ENCODE measurements around the gene C2orf72.
"Not testable (repeated sequence)": the region's sequence is repeated elsewhere in the genome, so short reads cannot be mapped to it uniquely, and the experiment has no call there.

The C2orf72 gene

GRCh38 chr2:231015926-231016325 is 21.4 kb upstream of the C2orf72 start:
- DNase-seq, result no peak

DNA sequence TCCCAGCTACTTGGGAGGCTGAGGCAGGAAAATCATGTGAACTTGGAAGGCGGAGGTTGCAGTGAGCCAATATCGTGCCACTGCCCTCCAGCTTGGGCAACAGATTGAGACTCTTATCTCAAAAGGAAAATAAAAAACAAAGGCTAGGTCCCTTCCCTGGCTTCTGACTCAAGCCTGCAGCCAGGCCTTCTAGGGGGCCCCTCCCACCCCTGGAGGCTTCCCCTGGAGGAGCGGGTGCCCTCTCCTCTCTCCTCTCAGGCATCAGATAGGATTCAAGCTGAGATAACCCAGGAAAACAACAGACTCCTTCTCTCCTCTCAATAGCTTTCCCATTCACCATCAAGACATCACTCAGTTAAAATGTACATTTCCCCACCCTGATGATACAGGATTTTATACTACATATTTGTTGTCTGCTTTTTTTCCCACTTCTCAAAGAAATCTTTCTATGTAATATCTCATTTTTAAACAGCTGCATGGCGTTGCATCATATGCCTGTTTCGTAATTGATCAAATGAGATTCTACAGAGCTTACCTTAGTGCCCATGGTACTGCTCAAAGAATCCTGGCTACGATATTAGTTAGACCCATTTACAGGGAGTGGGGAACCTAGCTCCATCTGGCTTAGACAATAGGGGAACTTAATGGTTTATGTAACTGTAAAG is 20.6 kb upstream of the C2orf72 start:
- no peak for DNase-seq

GRCh38 chr2:231017231-231017598 is 20.1 kb upstream of the C2orf72 start:
- no peak for DNase-seq

- no peak for DNase-seq
Observed at GRCh38 chr2:231018184-231018583, 19.1 kb upstream of the C2orf72 start.

DNA sequence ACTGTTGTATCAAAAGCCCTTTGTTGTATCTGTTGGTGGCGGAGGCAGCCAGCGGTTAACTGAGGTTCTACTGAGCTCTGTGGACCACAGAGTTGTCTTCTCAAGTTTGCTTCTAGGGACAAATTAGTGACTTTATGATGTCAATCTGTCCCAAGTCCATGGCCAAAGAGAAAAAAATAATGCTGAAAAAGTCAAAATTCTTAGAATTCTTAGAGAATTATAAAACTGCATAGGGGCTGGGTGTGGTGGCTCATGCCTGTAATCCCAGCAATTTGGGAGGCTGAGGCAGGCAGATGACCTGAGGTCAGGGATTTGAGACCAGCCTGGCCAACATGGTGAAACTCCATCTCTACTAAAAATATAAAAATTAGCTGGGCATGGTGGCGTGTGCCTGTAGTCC is 12.3 kb upstream of the C2orf72 start:
- not testable (repeated sequence) for DNase-seq

DNA sequence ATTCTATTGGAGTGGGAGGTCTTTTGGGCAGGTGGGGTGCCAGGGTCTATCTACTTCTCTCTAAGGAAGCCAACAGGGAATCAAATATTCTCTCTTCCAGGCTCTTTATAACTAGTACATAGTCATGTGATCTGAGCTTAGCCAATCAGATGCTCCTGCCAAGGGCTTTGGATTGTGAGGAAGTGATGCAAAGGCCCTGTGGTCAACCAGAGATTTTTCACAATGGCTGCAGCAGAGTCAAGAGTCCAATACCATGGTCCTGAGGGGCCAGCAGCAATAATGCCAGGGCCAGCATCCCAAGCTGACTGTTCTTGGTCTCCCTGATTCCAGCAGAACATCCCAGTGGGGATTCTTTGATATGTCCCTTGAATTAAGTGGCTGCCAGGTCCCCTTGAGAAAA is 8.4 kb upstream of the C2orf72 start:
- no peak for DNase-seq

DNA sequence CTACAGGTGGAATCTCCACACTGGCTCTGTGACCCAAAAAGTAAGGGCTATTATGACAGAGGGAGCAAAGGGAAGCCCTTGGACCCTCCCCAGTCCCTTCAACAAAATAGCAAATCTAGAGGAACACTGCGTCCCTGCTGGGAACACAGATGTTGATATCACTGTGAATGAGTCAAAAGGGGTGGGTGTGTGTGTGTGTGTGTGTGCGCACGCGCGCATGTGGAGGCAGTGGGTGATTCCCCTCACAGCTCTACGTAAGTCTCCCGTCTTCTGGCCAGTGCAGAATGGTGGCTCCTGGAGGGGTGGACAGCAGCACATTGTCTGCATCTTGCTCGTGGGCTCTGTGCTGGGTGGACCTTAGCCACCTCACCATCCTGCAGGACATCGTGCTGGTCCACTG is 7.8 kb upstream of the C2orf72 start:
- no peak for DNase-seq

DNA sequence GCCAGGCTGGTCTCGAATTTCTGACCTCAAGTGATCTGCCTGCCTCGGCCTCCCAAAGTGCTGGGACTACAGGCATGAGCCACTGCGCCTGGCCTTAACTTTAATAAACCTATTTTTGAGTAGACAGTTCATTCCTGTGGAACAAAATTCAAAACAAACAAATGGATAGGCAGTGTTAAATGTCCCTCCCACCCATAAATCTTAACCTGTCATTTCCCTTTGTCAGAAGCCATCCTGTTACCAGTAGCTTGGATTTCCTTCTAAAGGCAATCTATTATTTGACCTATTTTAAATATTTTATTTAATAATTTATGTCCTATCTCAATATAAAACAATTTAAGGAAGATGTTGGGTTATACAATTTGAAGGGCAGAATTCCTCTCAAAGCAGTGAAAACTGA is 6.6 kb upstream of the C2orf72 start:
- DNase-seq, result no peak

GRCh38 chr2:231032575-231033140 is 4.7 kb upstream of the C2orf72 start:
- no peak for DNase-seq

- DNase-seq, result no peak
Observed at GRCh38 chr2:231033147-231034132, 3.9 kb upstream of the C2orf72 start.

DNA sequence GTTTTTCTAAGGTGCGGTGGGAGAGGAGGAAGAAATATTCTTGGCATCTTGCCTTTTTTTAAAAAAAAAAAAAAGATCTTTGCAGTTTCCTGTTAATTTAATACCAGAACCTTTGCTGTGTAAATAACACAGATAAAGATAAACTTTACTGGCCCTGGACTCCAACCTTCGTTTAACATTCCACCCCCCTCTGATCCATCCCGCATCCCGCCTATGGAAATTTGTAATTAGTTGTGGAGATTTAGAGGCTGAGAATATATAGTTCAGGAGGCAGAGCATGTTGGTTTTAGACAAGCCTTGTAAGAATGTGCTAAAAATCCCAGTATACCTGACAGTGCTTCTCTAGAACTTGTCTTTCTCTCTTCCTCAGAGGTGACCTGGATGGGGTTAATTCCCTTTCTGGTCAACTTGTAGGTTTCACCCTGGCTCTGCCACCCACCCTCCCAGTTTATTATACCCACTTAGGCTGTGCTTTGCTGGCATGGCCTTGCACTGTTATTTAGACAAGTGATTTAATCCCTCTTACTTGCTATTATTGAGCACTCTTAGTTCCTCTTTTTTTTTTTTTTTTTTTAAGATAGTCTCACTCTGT is 2.9 kb upstream of the C2orf72 start:
- no peak for DNase-seq

DNA sequence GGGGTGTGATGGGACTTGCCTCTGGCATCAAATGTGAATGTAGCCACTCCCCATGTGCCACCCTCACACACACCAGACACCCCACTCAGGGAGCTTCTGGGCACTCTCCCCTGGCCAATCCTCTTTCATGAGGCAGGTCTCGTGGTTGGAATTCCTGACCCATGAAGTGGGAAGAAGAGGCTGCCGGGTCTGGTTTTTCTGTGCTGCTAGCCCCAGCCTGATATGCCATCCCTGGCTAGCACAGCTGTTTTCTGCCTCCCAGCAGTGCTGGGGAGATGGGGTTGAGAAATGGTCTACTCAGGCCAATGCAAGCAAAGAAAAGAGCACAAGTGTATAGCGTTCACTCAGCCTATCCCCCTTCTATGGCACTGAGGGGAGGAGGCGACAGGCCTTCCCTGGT is 1.2 kb upstream of the C2orf72 start:
- DNase-seq, result no peak

GRCh38 chr2:231036578-231037106 is 681 bp upstream of the C2orf72 start:
- no peak for DNase-seq

GRCh38 chr2:231037731-231038482 is 584 bp downstream of the C2orf72 start:
- DNase-seq, result no peak

- DNase-seq, result no peak
Observed at GRCh38 chr2:231038483-231039293, 1.4 kb downstream of the C2orf72 start.

DNA sequence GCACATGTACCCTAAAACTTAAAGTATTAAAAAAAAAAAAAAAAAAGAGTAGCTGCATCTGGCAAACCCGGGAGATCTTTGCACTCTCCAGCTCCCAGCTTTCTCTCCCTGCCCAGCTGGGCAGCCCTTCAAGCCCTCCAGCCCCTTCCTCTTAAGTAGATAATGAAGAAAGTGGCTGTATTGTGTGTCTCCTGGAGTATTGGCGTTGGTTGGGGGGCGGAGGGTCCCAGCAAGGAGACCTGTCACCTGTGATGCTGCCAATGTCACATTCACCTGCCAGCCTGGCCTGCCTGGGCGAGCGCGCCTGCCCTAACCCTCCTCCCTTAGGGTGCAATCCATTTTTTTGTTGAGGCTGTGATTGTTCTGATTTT is 2.0 kb downstream of the C2orf72 start:
- DNase-seq, result no peak

DNA sequence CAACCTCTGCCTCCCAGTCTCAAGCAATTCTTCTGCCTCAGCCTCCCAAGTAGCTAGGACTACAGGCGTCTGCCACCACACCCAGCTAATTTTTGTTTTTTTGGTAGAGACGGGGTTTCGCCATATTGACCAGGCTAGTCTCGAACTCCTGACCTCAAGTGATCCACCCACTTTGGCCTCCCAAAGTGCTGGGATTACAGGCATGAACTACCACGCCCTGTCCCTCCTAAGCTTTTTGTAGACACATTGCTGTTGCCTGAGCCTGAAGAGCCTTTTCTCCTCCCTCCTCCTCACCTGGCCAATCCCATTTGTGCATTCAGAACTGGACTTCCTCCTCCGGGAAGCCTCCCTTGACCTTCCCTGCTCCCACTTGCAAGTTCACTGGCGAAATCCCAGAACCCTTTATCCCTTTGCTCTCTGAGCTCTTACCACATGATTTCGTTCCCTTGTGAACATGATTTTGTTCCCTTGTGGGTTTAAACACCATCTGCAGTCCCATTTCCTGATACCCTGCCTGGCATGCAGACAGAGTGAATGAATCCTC is 2.6 kb downstream of the C2orf72 start:
- DNase-seq, result no peak

GRCh38 chr2:231041061-231041689 is 3.9 kb downstream of the C2orf72 start:
- DNase-seq, result no peak

DNA sequence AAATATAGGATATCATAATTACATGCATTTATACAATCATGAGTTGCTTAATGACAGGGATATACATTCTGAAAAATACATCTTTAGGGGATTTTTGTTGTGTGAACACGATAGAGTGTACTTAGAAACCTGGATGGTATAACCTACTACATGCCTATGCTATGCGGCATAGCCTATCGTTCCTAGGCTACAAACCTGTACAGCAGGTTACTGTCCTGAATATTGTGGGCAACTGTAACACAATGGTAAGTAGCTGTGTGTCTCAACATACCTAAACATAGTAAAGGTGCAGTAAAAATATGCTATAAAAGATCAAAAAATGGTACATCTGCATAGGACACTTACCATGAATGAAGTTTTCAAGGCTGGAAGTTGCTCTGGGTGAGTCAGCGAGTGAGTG is 6.5 kb downstream of the C2orf72 start:
- no peak for DNase-seq

DNA sequence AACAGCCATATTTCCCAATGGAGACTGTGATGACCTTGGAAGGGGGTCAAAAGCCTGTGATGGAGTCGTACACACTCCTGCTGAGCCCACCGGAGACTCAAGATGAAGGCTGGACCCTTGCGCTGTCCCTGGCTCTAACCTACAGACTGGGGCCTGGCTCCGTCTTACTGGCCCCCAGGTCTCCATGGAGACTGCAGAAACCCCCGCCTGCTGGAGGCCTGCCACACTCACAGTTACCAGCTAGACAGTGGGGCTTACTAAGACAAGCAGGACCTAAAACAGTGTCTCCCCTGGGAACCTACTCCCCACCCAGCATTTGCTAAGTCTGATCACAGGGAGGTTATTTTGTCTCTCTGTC is 9.6 kb downstream of the C2orf72 start:
- no peak for DNase-seq

All from inflammatory macrophage treated with lipopolysaccharide for 1 hour (primary cell).